ENCODE measurements around the gene DBH. TPM values are rescaled to one million over a fixed set of nuclear protein-coding genes. Genes with fewer than 3 reads are reported as not detected.

DBH gene
- total RNA-seq, 3 donors from 2014 or later = not detected

DNA sequence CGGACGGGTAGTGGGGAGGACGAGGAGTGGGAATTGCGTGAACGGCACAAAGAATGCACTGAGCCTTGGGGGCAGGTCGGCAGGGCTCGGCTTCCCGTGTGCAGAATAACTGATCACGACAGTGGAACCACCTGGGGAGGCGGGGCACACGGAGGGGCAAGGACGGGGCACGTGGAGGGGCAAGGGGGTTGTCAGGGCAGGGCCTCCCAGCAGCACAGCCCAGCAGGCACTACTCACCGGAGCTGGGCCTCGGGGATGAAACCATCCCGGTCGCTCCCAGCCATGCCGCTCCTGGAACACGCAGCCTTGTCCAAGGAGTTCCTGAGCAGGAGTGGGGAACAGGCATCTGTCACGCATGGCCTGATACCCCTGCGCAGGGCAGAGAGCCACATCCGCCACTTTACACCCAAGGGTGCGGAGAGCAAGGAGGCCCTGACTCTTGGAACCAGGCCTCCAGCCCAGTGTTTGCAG lies 68.6 kb downstream of the DBH start:
- H3K36me3 ChIP-seq (ENCODE audit: low read depth) = no peaks in the 10 kb centered on the region
- no peaks in the 10 kb centered on the region for H3K9me3 ChIP-seq
- H3K4me1 ChIP-seq (ENCODE audit: low read depth) = no peaks in the 10 kb centered on the region
- no peak overlapping the region for H3K4me3 ChIP-seq
- ATAC-seq (no peak), DNase-seq (peak in 2 of 3 donors; percentile 9 to 25)
- intact Hi-C loops (cut with DNase I, micrococcal nuclease) = no loop called here
- TF ChIP-seq, protein P1, sequence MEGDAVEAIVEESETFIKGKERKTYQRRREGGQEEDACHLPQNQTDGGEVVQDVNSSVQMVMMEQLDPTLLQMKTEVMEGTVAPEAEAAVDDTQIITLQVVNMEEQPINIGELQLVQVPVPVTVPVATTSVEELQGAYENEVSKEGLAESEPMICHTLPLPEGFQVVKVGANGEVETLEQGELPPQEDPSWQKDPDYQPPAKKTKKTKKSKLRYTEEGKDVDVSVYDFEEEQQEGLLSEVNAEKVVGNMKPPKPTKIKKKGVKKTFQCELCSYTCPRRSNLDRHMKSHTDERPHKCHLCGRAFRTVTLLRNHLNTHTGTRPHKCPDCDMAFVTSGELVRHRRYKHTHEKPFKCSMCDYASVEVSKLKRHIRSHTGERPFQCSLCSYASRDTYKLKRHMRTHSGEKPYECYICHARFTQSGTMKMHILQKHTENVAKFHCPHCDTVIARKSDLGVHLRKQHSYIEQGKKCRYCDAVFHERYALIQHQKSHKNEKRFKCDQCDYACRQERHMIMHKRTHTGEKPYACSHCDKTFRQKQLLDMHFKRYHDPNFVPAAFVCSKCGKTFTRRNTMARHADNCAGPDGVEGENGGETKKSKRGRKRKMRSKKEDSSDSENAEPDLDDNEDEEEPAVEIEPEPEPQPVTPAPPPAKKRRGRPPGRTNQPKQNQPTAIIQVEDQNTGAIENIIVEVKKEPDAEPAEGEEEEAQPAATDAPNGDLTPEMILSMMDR (IDR thresholded peaks at IDR 0.05) = no peak

GRCh38 chr9:133705576-133705975 lies 69.4 kb downstream of the DBH start:
- intact Hi-C loops (cut with DNase I, micrococcal nuclease) = no loop called here
- Histone ChIP-seq H3K4me1 (ENCODE audit: low read depth) (no peaks in the 10 kb centered on the region), H3K36me3 (ENCODE audit: low read depth) (no peaks in the 10 kb centered on the region), H3K4me3 (no peak overlapping the region), H3K9me3 (no peaks in the 10 kb centered on the region)
- TF ChIP-seq, protein P1 (IDR thresholded peaks at IDR 0.05) = no peak
- DNase-seq (peak in 1 of 3 donors; percentile 21), ATAC-seq (no peak)

- Histone ChIP-seq H3K9me3 (no peaks in the 10 kb centered on the region), H3K4me1 (ENCODE audit: low read depth) (no peaks in the 10 kb centered on the region), H3K4me3 (no peak overlapping the region), H3K36me3 (ENCODE audit: low read depth) (no peaks in the 10 kb centered on the region)
- DNase-seq (peak in 1 of 3 donors; percentile 39), ATAC-seq (no peak)
- TF ChIP-seq, protein P1 (IDR thresholded peaks at IDR 0.05) = no peak
- intact Hi-C loops (cut with DNase I, micrococcal nuclease) = no loop called here
Observed at GRCh38 chr9:133706307-133707050, 70.3 kb downstream of the DBH start.

DNA sequence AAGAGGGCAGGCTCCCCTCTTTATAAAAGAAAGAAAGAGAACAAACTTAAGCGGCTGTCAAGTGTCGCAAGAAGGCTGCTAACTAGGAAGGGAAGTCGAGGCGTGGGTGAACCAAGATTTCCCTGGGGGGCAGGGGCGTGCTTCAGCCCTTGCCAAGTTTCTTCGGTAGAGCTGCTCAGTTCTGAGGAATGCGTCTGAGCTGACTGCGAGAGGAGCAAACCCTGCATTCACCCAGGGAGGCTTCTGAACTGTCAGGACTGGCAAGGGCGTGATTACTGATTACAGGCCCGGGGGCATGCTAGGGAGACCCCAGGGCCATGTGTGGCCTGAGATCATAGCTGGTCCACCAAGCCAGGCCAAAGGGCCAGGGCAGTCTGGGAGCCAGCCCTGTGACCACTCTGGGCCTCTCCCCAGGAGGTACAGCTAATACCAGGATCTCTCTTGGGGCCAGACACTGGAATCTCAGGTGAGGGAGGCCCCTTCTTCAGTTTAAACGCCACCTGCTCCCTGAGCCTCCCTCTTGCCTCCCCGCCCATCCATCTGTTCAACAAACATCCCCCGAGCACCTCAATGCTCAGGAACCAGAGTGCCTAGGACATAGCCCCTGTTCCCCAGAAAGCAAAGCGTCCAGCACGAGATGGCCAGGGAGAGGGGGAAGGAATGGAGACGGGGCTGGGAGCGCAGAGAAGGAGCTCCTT lies 71.1 kb downstream of the DBH start:
- H3K9me3 ChIP-seq = no peaks in the 10 kb centered on the region
- intact Hi-C loops (cut with DNase I, micrococcal nuclease) = no loop called here
- H3K4me3 ChIP-seq = no peak overlapping the region
- no peak for ATAC-seq
- TF ChIP-seq, protein P1 (IDR thresholded peaks at IDR 0.05) = no peak
- H3K4me1 ChIP-seq (ENCODE audit: low read depth) = no peaks in the 10 kb centered on the region
- DNase-seq = peak in 2 of 3 donors; percentile 15 to 25
- H3K36me3 ChIP-seq (ENCODE audit: low read depth) = no peaks in the 10 kb centered on the region

DNA sequence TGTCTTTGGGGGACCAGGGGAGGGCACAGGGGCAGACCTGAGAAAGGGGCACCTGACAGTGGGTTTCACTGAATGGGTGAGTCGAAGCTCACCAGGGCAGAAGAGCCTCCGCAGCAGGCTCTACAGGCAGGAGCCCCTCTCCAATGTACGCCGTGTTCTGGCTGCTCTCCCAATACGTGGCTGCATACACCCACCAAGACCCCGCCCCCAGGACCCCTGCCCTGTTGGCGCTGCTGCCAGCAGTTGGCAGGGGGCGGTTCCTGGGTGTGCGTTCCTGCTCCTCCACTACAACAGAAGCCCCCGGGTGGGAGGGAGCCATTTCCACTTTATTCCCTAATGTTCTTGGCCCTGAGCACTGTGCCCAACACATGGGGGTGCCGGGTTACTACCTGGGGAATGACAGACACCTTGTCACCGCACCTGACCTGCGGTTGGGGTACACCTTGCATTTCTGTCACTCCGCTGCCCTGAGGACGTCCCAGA lies 71.6 kb downstream of the DBH start:
- ATAC-seq = no peak
- Histone ChIP-seq H3K9me3 (no peaks in the 10 kb centered on the region), H3K4me3 (no peak overlapping the region), H3K36me3 (ENCODE audit: low read depth) (no peaks in the 10 kb centered on the region), H3K4me1 (ENCODE audit: low read depth) (no peaks in the 10 kb centered on the region)
- DNase-seq = peak in 2 of 3 donors; percentile 10 to 35
- intact Hi-C loops (cut with DNase I, micrococcal nuclease) = no loop called here
- TF ChIP-seq, protein P1 (IDR thresholded peaks at IDR 0.05) = no peak

Measured in mucosa of descending colon (tissue), 3 donors.